Prostate gland (tissue), 2 donors: ENCODE data around the gene MED15. TPM values are rescaled to one million over a fixed set of nuclear protein-coding genes. Genes with fewer than 3 reads are reported as not detected.

Source experiments
- DNase-seq: peaks from one replicate; pipeline ENCODE4 v3.0.0-alpha.2; 2019; ENCODE audit warnings: low spot score
- H3K27ac ChIP-seq, 2 donors: fragments of 200-600 bp; sonication (generic); 2 replicates each; pipeline ENCODE4 v1.5.1; 2017 to 2019
- H3K27me3 ChIP-seq: fragments of 200-600 bp; sonication (generic); replicated peaks from 2 replicates; pipeline ENCODE4 v1.5.1; 2019; ENCODE audit not compliant: insufficient read depth
- H3K36me3 ChIP-seq, 2 donors: fragments of 200-600 bp; sonication (generic); 1 replicate in 1 of 2; 2 replicates in 1 of 2; pipeline versions ENCODE4 v1.5.1 to v1.8.1; 2017 to 2019
- H3K4me1 ChIP-seq: fragments of 200-600 bp; sonication (generic); replicated peaks from 2 replicates; pipeline ENCODE4 v1.5.1; 2019
- H3K4me3 ChIP-seq, 2 donors: fragments of 200-600 bp; sonication (generic); 2 replicates each; pipeline ENCODE4 v1.5.1; 2017 to 2019
- H3K9me3 ChIP-seq: fragments of 200-600 bp; sonication (generic); 2 replicates; pipeline ENCODE4 v1.5.1; 2017
- POLR2A ChIP-seq: fragments of 450-650 bp; IDR thresholded peaks from one replicate; pipeline ENCODE4 v1.6.1; 2016; ENCODE audit warnings: antibody characterized with exemption, mild to moderate bottlenecking
- POLR2AphosphoS5 ChIP-seq: sonication (generic); formaldehyde crosslinking; IDR thresholded peaks from one replicate; pipeline ENCODE4 v1.6.1; 2017; ENCODE audit warnings: antibody characterized with exemption
- WGBS: methylation state at CpG from one replicate; pipeline ENCODE4 v1.1.5; 2018; 5-methylcytosine and 5-hydroxymethylcytosine counted together
- intact Hi-C: fragments of 100-400 bp; cut with DNase I; formaldehyde crosslinking; loops from one replicate; pipeline ENCODE4 v1.14.2; 2022
- total RNA-seq, 2 donors: library from RNA; depleted of rRNA; stranded (reverse); fragments of >200 nt; gene quantifications; one replicate each; pipeline ENCODE4 v1.1.0, GENCODE V29; 2016
- TF ChIP-seq, protein P1 (sequence below), 4 experiments: fragments of 200-600 bp in 2 of 4; fragments of 450-650 bp in 2 of 4; sonication (generic) in 2 of 4; IDR thresholded peaks; 1 replicate in 3 of 4; 2 replicates in 1 of 4; pipeline ENCODE4 v1.5.1; 2016 to 2019; ENCODE audit warnings: antibody characterized with exemption in 4 of 4, mild to moderate bottlenecking in 2 of 4, moderate library complexity in 2 of 4

The MED15 gene
- total RNA-seq, 2 donors from 2014 or later = 43.2 to 87.1 TPM

DNA sequence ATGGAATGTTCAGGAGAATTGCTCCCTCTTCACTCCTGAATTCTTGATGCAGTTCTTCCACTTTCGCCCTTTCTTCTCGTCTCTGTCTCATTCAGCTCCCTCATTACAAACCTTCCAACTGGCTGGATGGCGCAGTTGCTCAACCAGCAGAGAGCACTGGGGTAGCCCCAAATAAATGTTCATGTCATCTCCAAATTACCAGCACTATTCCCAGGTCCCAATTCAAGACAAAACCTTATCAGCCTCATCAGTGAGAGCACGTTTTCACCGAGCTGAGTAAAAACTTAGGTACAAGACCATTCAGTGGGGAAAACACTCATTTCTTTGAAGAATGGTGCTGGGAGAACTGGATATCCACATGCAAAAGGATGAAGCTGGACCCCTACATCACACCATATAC lies 120.0 kb downstream of the MED15 start:
- 81% methylated on average over 5 of the region's 5 CpGs for WGBS
- TF ChIP-seq POLR2A (no peak), POLR2AphosphoS5 (no peak)
- TF ChIP-seq, protein P1, sequence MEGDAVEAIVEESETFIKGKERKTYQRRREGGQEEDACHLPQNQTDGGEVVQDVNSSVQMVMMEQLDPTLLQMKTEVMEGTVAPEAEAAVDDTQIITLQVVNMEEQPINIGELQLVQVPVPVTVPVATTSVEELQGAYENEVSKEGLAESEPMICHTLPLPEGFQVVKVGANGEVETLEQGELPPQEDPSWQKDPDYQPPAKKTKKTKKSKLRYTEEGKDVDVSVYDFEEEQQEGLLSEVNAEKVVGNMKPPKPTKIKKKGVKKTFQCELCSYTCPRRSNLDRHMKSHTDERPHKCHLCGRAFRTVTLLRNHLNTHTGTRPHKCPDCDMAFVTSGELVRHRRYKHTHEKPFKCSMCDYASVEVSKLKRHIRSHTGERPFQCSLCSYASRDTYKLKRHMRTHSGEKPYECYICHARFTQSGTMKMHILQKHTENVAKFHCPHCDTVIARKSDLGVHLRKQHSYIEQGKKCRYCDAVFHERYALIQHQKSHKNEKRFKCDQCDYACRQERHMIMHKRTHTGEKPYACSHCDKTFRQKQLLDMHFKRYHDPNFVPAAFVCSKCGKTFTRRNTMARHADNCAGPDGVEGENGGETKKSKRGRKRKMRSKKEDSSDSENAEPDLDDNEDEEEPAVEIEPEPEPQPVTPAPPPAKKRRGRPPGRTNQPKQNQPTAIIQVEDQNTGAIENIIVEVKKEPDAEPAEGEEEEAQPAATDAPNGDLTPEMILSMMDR (IDR thresholded peaks at IDR 0.05) = no peak
- intact Hi-C loops = no loop called here
- Histone ChIP-seq H3K27me3 (no peaks in the 10 kb centered on the region), H3K4me1 (no peaks in the 10 kb centered on the region), H3K27ac (no peak overlapping the region), H3K4me3 (no peak overlapping the region), H3K9me3 (no peaks in the 10 kb centered on the region), H3K36me3 (no peaks in the 10 kb centered on the region)
- no peak for DNase-seq

DNA sequence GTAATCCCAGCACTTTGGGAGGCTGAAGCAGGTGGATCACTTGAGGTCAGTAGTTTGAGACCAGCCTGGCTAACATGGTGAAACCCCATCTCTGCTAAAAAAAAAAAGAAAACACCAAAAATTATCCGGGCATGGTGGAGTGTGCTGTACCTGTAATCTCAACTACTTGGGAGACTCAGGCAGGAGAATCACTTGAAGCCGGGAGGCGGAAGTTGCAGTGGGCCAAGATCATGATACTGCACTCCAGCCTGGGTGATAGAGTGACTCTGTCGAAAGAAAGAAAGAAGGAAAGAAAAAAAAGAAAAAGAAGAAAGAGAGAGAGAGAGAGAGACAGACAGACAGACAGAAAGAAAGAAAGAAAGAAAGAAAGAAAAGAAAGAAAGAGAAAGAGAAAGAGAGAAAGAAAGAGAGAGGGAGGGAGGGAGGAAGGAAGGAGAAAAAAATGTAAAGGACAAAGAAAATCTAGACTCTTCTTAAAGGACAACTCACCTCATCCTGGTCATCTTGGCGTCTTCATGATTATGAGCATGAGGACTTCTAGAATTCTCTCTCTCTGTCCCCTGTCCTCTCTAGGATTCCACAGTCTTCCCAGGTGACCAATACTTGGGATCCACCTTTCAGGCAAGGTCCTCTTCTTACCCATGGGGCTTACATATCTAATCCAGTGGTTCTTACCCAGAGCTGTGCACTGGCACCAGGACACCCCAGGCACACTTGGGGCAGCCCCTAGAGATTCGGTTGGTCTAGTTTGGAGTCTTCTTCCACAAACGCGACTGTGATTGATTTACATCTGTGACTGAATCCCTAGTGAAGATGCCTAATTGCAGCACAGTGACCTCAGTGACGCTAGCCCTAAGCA lies 120.9 kb downstream of the MED15 start:
- H3K36me3 ChIP-seq = no peaks in the 10 kb centered on the region
- WGBS = 87% methylated on average over 9 of the region's 9 CpGs

DNA sequence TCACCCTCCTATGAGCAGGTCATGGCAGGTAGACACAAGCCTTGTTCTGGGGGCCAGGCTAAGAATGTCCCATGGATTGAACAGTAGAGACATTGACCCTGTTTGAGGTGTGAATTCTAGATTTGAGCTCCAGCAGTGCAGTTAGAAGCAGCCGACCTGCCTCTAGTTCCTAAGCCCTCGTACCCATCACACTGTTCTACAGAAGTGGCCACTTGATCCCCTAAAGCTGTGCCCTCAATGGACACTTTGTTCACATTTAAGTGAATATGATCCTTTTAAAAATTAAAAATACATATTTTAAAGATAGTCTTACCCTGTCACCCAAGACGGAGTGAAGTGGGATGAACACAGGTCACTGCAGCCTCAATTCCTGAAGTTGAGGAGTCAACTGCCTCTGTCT lies 122.0 kb downstream of the MED15 start:
- H3K4me3 ChIP-seq = no peak overlapping the region
- no peak overlapping the region for H3K27ac ChIP-seq
- TF ChIP-seq POLR2A (no peak), POLR2AphosphoS5 (no peak)
- TF ChIP-seq, protein P1 (IDR thresholded peaks at IDR 0.05) = no peak
- H3K36me3 ChIP-seq = no peaks in the 10 kb centered on the region
- WGBS = 87% methylated on average over 3 of the region's 3 CpGs
- intact Hi-C loops = no loop called here
- no peaks in the 10 kb centered on the region for H3K27me3 ChIP-seq
- DNase-seq = no peak
- H3K4me1 ChIP-seq = no peaks in the 10 kb centered on the region
- H3K9me3 ChIP-seq = no peaks in the 10 kb centered on the region

More for the DNA sequence above, 120.9 kb downstream of the MED15 start:
- H3K9me3 ChIP-seq = no peaks in the 10 kb centered on the region
- H3K4me1 ChIP-seq = no peaks in the 10 kb centered on the region
- H3K27ac ChIP-seq = no peak overlapping the region
- intact Hi-C loops = no loop called here
- TF ChIP-seq, protein P1 (IDR thresholded peaks at IDR 0.05) = no peak
- no peak for TF ChIP-seq POLR2AphosphoS5
- TF ChIP-seq POLR2A = no peak
- no peak overlapping the region for H3K4me3 ChIP-seq
- no peak for DNase-seq
- H3K27me3 ChIP-seq = no peaks in the 10 kb centered on the region

DNA sequence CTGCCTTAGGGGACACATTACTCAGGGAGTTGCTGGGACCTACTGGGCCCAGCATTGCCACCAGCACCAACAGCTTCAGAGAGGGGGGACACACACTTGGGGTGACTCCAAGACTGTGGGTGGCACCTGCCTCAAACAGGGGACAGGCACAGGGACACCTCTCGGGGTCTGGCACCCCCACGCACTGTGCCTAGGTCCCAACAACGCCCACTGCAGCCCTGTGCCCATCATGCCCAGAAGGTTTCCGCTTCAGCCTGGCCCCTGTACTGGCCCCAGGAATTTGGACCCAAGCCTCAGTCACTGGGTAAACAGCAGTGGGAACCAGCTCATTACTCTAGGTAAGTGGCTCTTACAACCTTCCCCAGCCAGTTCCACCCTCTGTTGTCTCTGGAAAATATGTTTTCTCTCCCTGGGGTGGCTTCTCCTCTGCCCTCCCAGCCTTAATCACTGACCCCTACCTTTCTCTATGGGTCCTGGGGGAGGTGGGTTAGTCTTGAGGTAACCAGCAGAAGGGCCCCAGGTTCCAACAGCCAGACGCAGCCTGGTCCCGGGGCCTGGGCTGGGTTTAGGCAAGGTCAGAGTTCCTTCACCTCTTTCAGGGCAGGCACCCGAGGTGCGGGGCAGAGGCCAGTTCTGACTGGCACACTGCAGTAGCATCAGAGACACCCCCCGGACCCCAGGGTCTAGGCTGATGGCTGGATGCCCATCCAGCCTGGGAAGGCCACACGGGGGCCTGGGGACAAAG lies 123.6 kb downstream of the MED15 start:
- Histone ChIP-seq H3K9me3 (no peaks in the 10 kb centered on the region), H3K4me3 (no peak overlapping the region), H3K27me3 (no peaks in the 10 kb centered on the region), H3K4me1 (no peaks in the 10 kb centered on the region), H3K27ac (no peak overlapping the region), H3K36me3 (no peaks in the 10 kb centered on the region)
- TF ChIP-seq, protein P1 (IDR thresholded peaks at IDR 0.05) = no peak
- TF ChIP-seq POLR2AphosphoS5 (no peak), POLR2A (no peak)
- no peak for DNase-seq
- intact Hi-C loops = no loop called here
- WGBS = 90% methylated on average over 10 of the region's 10 CpGs
